Neural cell (in vitro differentiated cells): ENCODE data around the gene GCK. TPM values are rescaled to one million over a fixed set of nuclear protein-coding genes. Genes with fewer than 3 reads are reported as not detected.

Experiments used
- H2AFZ ChIP-seq: fragments of 200-600, 300-800 bp; sonication (generic), shearing (Covaris generic); 2 replicates; pipeline ENCODE4 v1.6.0; 2014; ENCODE audit warnings: low read depth, mild to moderate bottlenecking, antibody characterized with exemption, low read length, moderate library complexity
- H3F3A ChIP-seq: fragments of 200-600 bp; shearing (Covaris generic); 2 replicates; pipeline ENCODE4 v1.6.1; 2016; ENCODE audit warnings: mild to moderate bottlenecking, moderate library complexity, mixed read lengths, antibody characterized with exemption, low read length; ENCODE audit not compliant: insufficient read depth, poor library complexity, severe bottlenecking
- H3K27ac ChIP-seq: fragments of 200-600, 300-800 bp; sonication (generic), shearing (Covaris generic); 2 replicates; pipeline ENCODE4 v1.5.1; 2014; ENCODE audit warnings: mild to moderate bottlenecking, low read length, moderate library complexity
- H3K27me3 ChIP-seq: fragments of 300-800, 200-600 bp; sonication (generic), shearing (Covaris generic); 2 replicates; pipeline ENCODE4 v1.6.0; 2014; ENCODE audit warnings: mild to moderate bottlenecking, low read depth, low read length, moderate library complexity; ENCODE audit not compliant: insufficient read depth
- H3K36me3 ChIP-seq: fragments of 300-800, 200-600 bp; sonication (generic), shearing (Covaris generic); 2 replicates; pipeline ENCODE4 v1.5.1; 2014; ENCODE audit warnings: mild to moderate bottlenecking, antibody characterized with exemption, low read length, moderate library complexity; ENCODE audit not compliant: insufficient read depth
- H3K4me2 ChIP-seq: fragments of 300-800, 200-600 bp; sonication (generic), shearing (Covaris generic); 2 replicates; pipeline ENCODE4 v1.6.0; 2014; ENCODE audit warnings: mild to moderate bottlenecking, low read length
- H3K4me3 ChIP-seq: fragments of 300-800, 200-600 bp; sonication (generic), shearing (Covaris generic); 2 replicates; pipeline ENCODE4 v1.5.1; 2014; ENCODE audit warnings: mild to moderate bottlenecking, low read length, moderate library complexity
- H3K79me2 ChIP-seq: fragments of 200-600 bp; shearing (Covaris generic); replicated peaks from 2 replicates; pipeline ENCODE4 v1.6.0; 2014; ENCODE audit warnings: mild to moderate bottlenecking, low read length, moderate library complexity; ENCODE audit not compliant: insufficient read depth
- H3K9ac ChIP-seq: fragments of 300-800, 200-600 bp; sonication (generic), shearing (Covaris generic); 2 replicates; pipeline ENCODE4 v1.6.1; 2016; ENCODE audit warnings: mild to moderate bottlenecking, low read length, mixed read lengths
- H3K9me2 ChIP-seq: fragments of 200-600 bp; shearing (Covaris generic); 2 replicates; pipeline ENCODE4 v1.6.1; 2016; ENCODE audit warnings: mild to moderate bottlenecking, low read length, mixed read lengths; ENCODE audit not compliant: insufficient read depth
- H3K9me3 ChIP-seq: fragments of 200-600, 300-800 bp; sonication (generic), shearing (Covaris generic); 2 replicates; pipeline ENCODE4 v1.6.1; 2016; ENCODE audit warnings: mild to moderate bottlenecking, mixed run types, low read length, moderate library complexity, mixed read lengths
- H4K20me1 ChIP-seq: fragments of 200-600 bp; shearing (Covaris generic); 2 replicates; pipeline ENCODE4 v1.6.1; 2016; ENCODE audit warnings: mild to moderate bottlenecking, mixed run types; ENCODE audit not compliant: insufficient read depth
- EP300 ChIP-seq: fragments of 450-650 bp; conservative IDR thresholded peaks from 2 replicates; pipeline ENCODE4 v1.6.1; 2014; ENCODE audit warnings: antibody characterized with exemption, mild to moderate bottlenecking, moderate library complexity; ENCODE audit not compliant: poor library complexity, severe bottlenecking
- EZH2 ChIP-seq: fragments of 200-600, 300-800 bp; shearing (Covaris generic), sonication (generic); IDR thresholded peaks from 2 replicates; pipeline ENCODE4 v1.6.1; 2014; ENCODE audit warnings: antibody characterized with exemption, low read length, borderline replicate concordance, mild to moderate bottlenecking; ENCODE audit not compliant: insufficient read depth, poor library complexity, severe bottlenecking
- MXI1 ChIP-seq: fragments of 450-650 bp; conservative IDR thresholded peaks from 2 replicates; pipeline ENCODE4 v1.6.1; 2014; ENCODE audit warnings: antibody characterized with exemption, mild to moderate bottlenecking; ENCODE audit not compliant: poor library complexity, severe bottlenecking
- POLR2AphosphoS5 ChIP-seq: IDR thresholded peaks from 2 replicates; pipeline ENCODE4 v1.6.1; 2012
- RAD21 ChIP-seq: fragments of 450-650 bp; conservative IDR thresholded peaks from 2 replicates; pipeline ENCODE4 v1.6.1; 2014; ENCODE audit warnings: antibody characterized with exemption, mild to moderate bottlenecking, moderate library complexity
- SMC3 ChIP-seq: fragments of 450-650 bp; conservative IDR thresholded peaks from 2 replicates; pipeline ENCODE4 v1.6.1; 2014; ENCODE audit warnings: antibody characterized with exemption, mild to moderate bottlenecking, moderate library complexity; ENCODE audit not compliant: poor library complexity
- TAF1 ChIP-seq: IDR thresholded peaks from 2 replicates; pipeline ENCODE4 v1.6.1; 2012; ENCODE audit warnings: low read depth
- polyA plus RNA-seq: library from polyadenylated mRNA; depleted of rRNA; stranded (reverse); fragments of >200 nt; gene quantifications from 2 replicates; pipeline ENCODE4 v1.2.3, GENCODE V29; 2014
- TF ChIP-seq, protein P1 (sequence below): fragments of 450-650 bp; IDR thresholded peaks from 2 replicates; pipeline ENCODE4 v1.5.1; 2014; ENCODE audit warnings: antibody characterized with exemption, mild to moderate bottlenecking, moderate library complexity; ENCODE audit not compliant: poor library complexity, severe bottlenecking
- TF ChIP-seq, protein P2 (sequence below): IDR thresholded peaks from 2 replicates; pipeline ENCODE4 v1.6.1; 2012; ENCODE audit warnings: borderline replicate concordance

GCK gene
- polyA plus RNA-seq, 1 donor from 2014 or later, result 7.4 TPM

DNA sequence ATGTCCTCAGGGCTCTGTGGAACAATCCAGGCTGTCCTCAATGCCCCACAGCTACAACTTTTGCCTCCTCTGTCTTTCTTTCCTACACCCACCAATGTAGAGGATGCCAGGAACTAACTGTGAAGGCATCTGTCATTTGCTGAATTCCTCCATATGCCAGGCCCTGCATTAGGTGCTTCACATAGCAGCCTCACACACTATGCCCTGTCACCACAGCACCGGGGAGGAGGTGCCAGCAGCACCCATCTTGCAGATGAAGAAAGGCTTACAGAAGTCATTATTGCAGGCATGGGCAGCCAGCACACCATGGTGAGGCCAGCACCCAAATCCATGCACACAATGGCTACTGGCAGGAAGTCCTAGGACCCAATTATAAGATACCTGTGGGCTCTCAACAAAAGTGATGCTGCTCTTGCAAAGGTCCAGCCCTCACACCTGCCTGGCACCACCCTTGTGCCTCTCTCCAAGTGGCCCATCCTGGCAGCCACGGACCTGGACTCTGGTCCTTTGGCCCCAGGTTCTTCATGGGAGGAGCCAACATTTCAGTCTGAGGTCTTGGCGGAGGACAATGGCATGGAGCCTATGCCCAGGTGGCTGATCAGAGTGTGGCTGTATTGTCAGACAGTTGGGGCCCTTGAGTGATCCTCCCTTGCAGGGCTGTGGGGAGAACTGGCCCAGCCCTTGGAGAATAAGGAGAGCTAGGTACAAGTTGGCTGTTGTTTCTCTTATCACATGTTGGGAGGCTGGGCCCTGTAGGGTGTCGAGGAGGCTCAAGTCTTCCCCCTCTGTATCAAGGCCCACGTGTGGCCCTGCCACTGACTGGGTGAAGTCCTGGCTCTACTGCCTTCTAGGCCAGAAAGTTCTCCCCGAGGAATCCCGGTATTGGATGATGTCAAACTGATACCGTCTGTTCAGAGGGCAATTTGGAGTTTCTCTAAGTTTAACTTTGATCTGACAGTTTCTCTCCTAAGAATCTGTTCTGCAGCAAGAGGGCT is 33.8 kb downstream of the GCK start:
- TF ChIP-seq MXI1 (no peak), TAF1 (no peak), RAD21 (no peak), EP300 (no peak), EZH2 (no peak), SMC3 (no peak), POLR2AphosphoS5 (no peak)
- TF ChIP-seq, protein P1, sequence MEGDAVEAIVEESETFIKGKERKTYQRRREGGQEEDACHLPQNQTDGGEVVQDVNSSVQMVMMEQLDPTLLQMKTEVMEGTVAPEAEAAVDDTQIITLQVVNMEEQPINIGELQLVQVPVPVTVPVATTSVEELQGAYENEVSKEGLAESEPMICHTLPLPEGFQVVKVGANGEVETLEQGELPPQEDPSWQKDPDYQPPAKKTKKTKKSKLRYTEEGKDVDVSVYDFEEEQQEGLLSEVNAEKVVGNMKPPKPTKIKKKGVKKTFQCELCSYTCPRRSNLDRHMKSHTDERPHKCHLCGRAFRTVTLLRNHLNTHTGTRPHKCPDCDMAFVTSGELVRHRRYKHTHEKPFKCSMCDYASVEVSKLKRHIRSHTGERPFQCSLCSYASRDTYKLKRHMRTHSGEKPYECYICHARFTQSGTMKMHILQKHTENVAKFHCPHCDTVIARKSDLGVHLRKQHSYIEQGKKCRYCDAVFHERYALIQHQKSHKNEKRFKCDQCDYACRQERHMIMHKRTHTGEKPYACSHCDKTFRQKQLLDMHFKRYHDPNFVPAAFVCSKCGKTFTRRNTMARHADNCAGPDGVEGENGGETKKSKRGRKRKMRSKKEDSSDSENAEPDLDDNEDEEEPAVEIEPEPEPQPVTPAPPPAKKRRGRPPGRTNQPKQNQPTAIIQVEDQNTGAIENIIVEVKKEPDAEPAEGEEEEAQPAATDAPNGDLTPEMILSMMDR, result no peak
- TF ChIP-seq, protein P2, sequence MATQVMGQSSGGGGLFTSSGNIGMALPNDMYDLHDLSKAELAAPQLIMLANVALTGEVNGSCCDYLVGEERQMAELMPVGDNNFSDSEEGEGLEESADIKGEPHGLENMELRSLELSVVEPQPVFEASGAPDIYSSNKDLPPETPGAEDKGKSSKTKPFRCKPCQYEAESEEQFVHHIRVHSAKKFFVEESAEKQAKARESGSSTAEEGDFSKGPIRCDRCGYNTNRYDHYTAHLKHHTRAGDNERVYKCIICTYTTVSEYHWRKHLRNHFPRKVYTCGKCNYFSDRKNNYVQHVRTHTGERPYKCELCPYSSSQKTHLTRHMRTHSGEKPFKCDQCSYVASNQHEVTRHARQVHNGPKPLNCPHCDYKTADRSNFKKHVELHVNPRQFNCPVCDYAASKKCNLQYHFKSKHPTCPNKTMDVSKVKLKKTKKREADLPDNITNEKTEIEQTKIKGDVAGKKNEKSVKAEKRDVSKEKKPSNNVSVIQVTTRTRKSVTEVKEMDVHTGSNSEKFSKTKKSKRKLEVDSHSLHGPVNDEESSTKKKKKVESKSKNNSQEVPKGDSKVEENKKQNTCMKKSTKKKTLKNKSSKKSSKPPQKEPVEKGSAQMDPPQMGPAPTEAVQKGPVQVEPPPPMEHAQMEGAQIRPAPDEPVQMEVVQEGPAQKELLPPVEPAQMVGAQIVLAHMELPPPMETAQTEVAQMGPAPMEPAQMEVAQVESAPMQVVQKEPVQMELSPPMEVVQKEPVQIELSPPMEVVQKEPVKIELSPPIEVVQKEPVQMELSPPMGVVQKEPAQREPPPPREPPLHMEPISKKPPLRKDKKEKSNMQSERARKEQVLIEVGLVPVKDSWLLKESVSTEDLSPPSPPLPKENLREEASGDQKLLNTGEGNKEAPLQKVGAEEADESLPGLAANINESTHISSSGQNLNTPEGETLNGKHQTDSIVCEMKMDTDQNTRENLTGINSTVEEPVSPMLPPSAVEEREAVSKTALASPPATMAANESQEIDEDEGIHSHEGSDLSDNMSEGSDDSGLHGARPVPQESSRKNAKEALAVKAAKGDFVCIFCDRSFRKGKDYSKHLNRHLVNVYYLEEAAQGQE, result no peak
- no peaks in the 10 kb centered on the region for H4K20me1 ChIP-seq
- H2AFZ ChIP-seq, result no peak overlapping the region

DNA sequence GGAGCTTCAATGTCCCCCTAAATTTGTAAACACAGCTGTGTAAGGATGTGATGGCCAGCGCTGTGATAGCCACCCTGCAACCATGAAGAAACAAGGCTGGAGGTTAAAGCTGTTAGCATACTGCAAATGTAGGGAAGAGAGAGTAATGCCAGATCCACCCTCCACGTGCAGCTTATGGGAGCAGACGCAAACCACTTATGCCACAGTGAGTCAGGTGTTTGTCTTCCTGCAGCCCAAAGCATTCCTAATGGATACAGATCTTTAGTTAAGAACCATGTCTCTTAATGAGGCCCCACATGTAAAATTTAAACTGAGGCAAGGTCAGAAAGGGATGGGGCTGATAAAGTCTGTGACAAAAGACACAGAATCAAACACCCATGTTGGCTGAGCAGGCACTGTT is 34.5 kb downstream of the GCK start:
- Histone ChIP-seq H3K79me2 (no peaks in the 10 kb centered on the region), H3K27me3 (no peaks in the 10 kb centered on the region), H3K4me2 (no peak overlapping the region), H3K9me2 (no peaks in the 10 kb centered on the region), H3F3A (no peaks in the 10 kb centered on the region), H2AFZ (no peak overlapping the region), H3K36me3 (no peaks in the 10 kb centered on the region), H3K9ac (no peak overlapping the region), H3K27ac (no peak overlapping the region), H4K20me1 (no peaks in the 10 kb centered on the region), H3K4me3 (no peak overlapping the region), H3K9me3 (no peaks in the 10 kb centered on the region)
- TF ChIP-seq RAD21, result no peak
- TF ChIP-seq, protein P1, result no peak
- no peak for TF ChIP-seq SMC3
- no peak for TF ChIP-seq EP300
- TF ChIP-seq MXI1, result no peak
- TF ChIP-seq TAF1, result no peak

More for the DNA sequence above, 33.8 kb downstream of the GCK start:
- no peaks in the 10 kb centered on the region for H3K9me3 ChIP-seq
- H3F3A ChIP-seq, result no peaks in the 10 kb centered on the region
- no peak overlapping the region for H3K4me3 ChIP-seq
- H3K9me2 ChIP-seq, result no peaks in the 10 kb centered on the region
- H3K36me3 ChIP-seq, result no peaks in the 10 kb centered on the region
- H3K27ac ChIP-seq, result no peak overlapping the region
- no peak overlapping the region for H3K4me2 ChIP-seq
- H3K9ac ChIP-seq, result no peak overlapping the region
- no peaks in the 10 kb centered on the region for H3K27me3 ChIP-seq
- H3K79me2 ChIP-seq, result no peaks in the 10 kb centered on the region
